Heart right ventricle (tissue), 16 donors: Measurements from ENCODE around the gene NFU1. TPM values are rescaled to one million over a fixed set of nuclear protein-coding genes. Genes with fewer than 3 reads are reported as not detected.
"Not testable (repeated sequence)": the region's sequence is repeated elsewhere in the genome, so short reads cannot be mapped to it uniquely, and the experiment has no call there.

ENCODE experiments used
- ATAC-seq, 8 donors: fragments of 200-7000 bp; cut with Tn5 transposase; one replicate each; pipeline ENCODE4 v1.9.1; 2020; ENCODE audit warnings: mild to moderate bottlenecking in 8 of 8, moderate library complexity in 8 of 8, moderate number of reproducible peaks in 1 of 8
- DNase-seq, 2 donors: peaks; one replicate each; pipeline ENCODE4 v3.0.0-alpha.2; 2020
- H3K27ac ChIP-seq, 10 donors: fragments of 200-600 bp; sonication (generic) in 2 of 10; one replicate each; pipeline versions ENCODE4 v1.5.0 to v1.8.0; 2020 to 2022; ENCODE audit warnings: mild to moderate bottlenecking in 3 of 10
- H3K27me3 ChIP-seq, 7 donors: fragments of 200-600 bp; one replicate each; pipeline ENCODE4 v1.8.0; 2021 to 2022; ENCODE audit warnings: mild to moderate bottlenecking in 2 of 7
- H3K36me3 ChIP-seq, 9 donors: fragments of 200-600 bp; sonication (generic) in 1 of 9; one replicate each; pipeline versions ENCODE4 v1.5.0 to v1.8.0; 2020 to 2022; ENCODE audit warnings: mild to moderate bottlenecking in 2 of 9
- H3K4me1 ChIP-seq, 9 donors: fragments of 200-600 bp; sonication (generic) in 1 of 9; one replicate each; pipeline versions ENCODE4 v1.5.0 to v1.8.0; 2020 to 2022; ENCODE audit warnings: mild to moderate bottlenecking in 4 of 9
- H3K4me3 ChIP-seq, 10 donors: fragments of 200-600 bp; sonication (generic) in 2 of 10; one replicate each; pipeline versions ENCODE4 v1.5.0 to v1.8.0; 2020 to 2022; ENCODE audit warnings: mild to moderate bottlenecking in 7 of 10, moderate library complexity in 2 of 10
- H3K9me3 ChIP-seq, 11 donors: fragments of 200-600 bp in 10 of 11; sonication (generic) in 2 of 11; one replicate each; pipeline versions ENCODE4 v1.5.0 to v1.8.0; 2013 to 2022; ENCODE audit warnings: mild to moderate bottlenecking in 2 of 11, control low read depth in 1 of 11, moderate library complexity in 1 of 11
- WGBS, 2 donors: extraction: QIAGEN DNeasy Blood & Tissue Kit; methylation state at CpG; one replicate each; pipeline ENCODE4 v1.1.7; 2013; ENCODE audit warnings: inconsistent platforms in 1 of 2; 5-methylcytosine and 5-hydroxymethylcytosine counted together
- intact Hi-C, 10 donors: fragments of 100-400 bp; cut with DNase I; formaldehyde crosslinking; loops; one replicate each; pipeline versions ENCODE4 v1.11.1 to v1.14.2; 2022
- polyA plus RNA-seq, 2 donors: library from polyadenylated mRNA; stranded (reverse); fragments of 200-250 nt; gene quantifications; one replicate each; pipeline ENCODE4 v1.2.3, GENCODE V29; 2013
- total RNA-seq, 10 donors: library from RNA; stranded (reverse); fragmentation: NEBNext Ultra II Directional in 3 of 10; extraction: Animal tissue kit (Norgen Biotek cat#: 25700) in 3 of 10; gene quantifications; one replicate each; pipeline versions ENCODE4 v1.2.1 to v1.2.4, GENCODE V29; 2021 to 2023
- TF ChIP-seq, protein P1 (sequence below), 9 donors: fragments of 200-600 bp; sonication (generic) in 2 of 9; IDR thresholded peaks; one replicate each; pipeline versions ENCODE4 v1.5.0 to v1.8.0; 2021 to 2022; ENCODE audit warnings: antibody characterized with exemption in 9 of 9, mild to moderate bottlenecking in 5 of 9, moderate library complexity in 1 of 9
- donor health status: Arrhythmogenic right ventricular cardiomyopathy.
- donor health status: ischemic (EF 13 %, LVEDD 7.1; RV severe dilation, severe dysfunction).
- donor health status: healthy with polysubstance abuse.
- donor health status: DM: no; HTN: yes; CAD: no.
- donor health status: DM: no; HTN: no; CAD: no.
- donor health status: ischemic (EF 25% LVEDD 6.9; RV normal size, moderate dysfunction).
- donor health status: ischemic (EF 25% LVEDD 5.7; RV mildly dilated, moderate dysfunction).
- donor health status: healthy.
- donor health status: DM: yes; HTN: yes; CAD: no.
- donor health status: Ischemic cardiomyopathy.
- donor health status: ischemic (EF 35%, LVEDD 5.7; RV mildly dilated, moderate dysfunction).
- donor health status: nonischemic (EF 11% LVEDD 7.7; RV severe dilation, severe dysfunction).
- donor health status: DM: yes; HTN: yes; CAD: no.
- donor health status: PGD.
- donor health status: ischemic (EF 29% LVEDD 5.4; RV normal size, mild dysfunction).
- donor health status: nonischemic (EF 23%, LVEDD 6.1; RV moderate dilation, normal function).

NFU1 gene
- total and polyA plus RNA-seq, 12 donors: 72.0 to 148 (median 120) TPM

GRCh38 chr2:69453475-69454129, 16.4 kb upstream of the NFU1 start:
- Histone ChIP-seq H3K9me3 (no peaks in the 10 kb centered on the region), H3K27ac (no peak overlapping the region), H3K36me3 (no peaks in the 10 kb centered on the region), H3K4me1 (no peaks in the 10 kb centered on the region), H3K4me3 (no peak overlapping the region), H3K27me3 (no peaks in the 10 kb centered on the region)
- DNase-seq: no peak
- intact Hi-C loops: no loop called here
- TF ChIP-seq, protein P1, sequence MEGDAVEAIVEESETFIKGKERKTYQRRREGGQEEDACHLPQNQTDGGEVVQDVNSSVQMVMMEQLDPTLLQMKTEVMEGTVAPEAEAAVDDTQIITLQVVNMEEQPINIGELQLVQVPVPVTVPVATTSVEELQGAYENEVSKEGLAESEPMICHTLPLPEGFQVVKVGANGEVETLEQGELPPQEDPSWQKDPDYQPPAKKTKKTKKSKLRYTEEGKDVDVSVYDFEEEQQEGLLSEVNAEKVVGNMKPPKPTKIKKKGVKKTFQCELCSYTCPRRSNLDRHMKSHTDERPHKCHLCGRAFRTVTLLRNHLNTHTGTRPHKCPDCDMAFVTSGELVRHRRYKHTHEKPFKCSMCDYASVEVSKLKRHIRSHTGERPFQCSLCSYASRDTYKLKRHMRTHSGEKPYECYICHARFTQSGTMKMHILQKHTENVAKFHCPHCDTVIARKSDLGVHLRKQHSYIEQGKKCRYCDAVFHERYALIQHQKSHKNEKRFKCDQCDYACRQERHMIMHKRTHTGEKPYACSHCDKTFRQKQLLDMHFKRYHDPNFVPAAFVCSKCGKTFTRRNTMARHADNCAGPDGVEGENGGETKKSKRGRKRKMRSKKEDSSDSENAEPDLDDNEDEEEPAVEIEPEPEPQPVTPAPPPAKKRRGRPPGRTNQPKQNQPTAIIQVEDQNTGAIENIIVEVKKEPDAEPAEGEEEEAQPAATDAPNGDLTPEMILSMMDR (IDR thresholded peaks at IDR 0.05): no peak
- ATAC-seq: peak in 1 of 8 donors; percentile 22
- WGBS, 2 donors: 89% methylated on average over 4 of the region's 4 CpGs

- ATAC-seq (no peak), DNase-seq (no peak)
- H3K9me3 ChIP-seq: no peaks in the 10 kb centered on the region
- WGBS, 2 donors: 95 to 96% methylated on average over 3 of the region's 3 CpGs
- TF ChIP-seq, protein P1 (IDR thresholded peaks at IDR 0.05): no peak
- no peaks in the 10 kb centered on the region for H3K4me1 ChIP-seq
- H3K27ac ChIP-seq: no peak overlapping the region
- no peak overlapping the region for H3K4me3 ChIP-seq
- H3K27me3 ChIP-seq: no peaks in the 10 kb centered on the region
- no peaks in the 10 kb centered on the region for H3K36me3 ChIP-seq
- intact Hi-C loops: no loop called here
Observed at GRCh38 chr2:69452687-69453086, 15.5 kb upstream of the NFU1 start.

GRCh38 chr2:69450735-69451416, 13.6 kb upstream of the NFU1 start:
- intact Hi-C loops: no loop called here
- ATAC-seq (no peak), DNase-seq (no peak)
- Histone ChIP-seq H3K9me3 (no peaks in the 10 kb centered on the region), H3K36me3 (no peaks in the 10 kb centered on the region), H3K4me1 (no peaks in the 10 kb centered on the region), H3K27me3 (no peaks in the 10 kb centered on the region), H3K27ac (no peak overlapping the region), H3K4me3 (no peak overlapping the region)
- 80 to 83% methylated on average over 6 of the region's 6 CpGs for WGBS, 2 donors
- TF ChIP-seq, protein P1 (IDR thresholded peaks at IDR 0.05): no peak

GRCh38 chr2:69449906-69450305, 12.7 kb upstream of the NFU1 start:
- TF ChIP-seq, protein P1 (IDR thresholded peaks at IDR 0.05): no peak
- H3K27me3 ChIP-seq: no peaks in the 10 kb centered on the region
- no peaks in the 10 kb centered on the region for H3K9me3 ChIP-seq
- 75 to 84% methylated on average over 5 of the region's 5 CpGs for WGBS, 2 donors
- H3K27ac ChIP-seq: no peak overlapping the region
- H3K36me3 ChIP-seq: no peaks in the 10 kb centered on the region
- DNase-seq: no peak
- no peaks in the 10 kb centered on the region for H3K4me1 ChIP-seq
- no peak for ATAC-seq
- intact Hi-C loops: no loop called here
- no peak overlapping the region for H3K4me3 ChIP-seq

DNA sequence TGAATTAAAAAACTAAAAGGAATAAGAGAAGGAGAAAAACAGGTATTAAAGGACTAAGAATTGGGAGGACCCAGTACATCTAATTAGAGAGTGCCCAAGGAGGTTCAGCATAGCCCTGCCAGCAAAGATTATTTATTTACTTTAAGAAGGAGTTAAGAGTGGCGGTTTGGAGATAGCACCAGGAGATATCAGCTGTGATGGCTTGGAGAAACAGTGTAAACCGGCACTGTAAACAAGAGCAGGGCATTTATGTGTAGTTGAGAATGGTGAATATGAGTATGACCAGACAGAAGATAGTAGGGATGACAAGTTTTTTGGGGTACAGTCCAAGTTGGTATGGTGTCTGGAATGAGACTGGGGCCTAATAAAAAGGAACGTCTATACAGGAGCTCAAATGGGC, 6.4 kb upstream of the NFU1 start:
- DNase-seq, H3K9me3 ChIP-seq, H3K4me1 ChIP-seq, H3K27ac ChIP-seq, intact Hi-C loops, H3K36me3 ChIP-seq, ATAC-seq, H3K27me3 ChIP-seq, H3K4me3 ChIP-seq: not testable (repeated sequence)
- 84 to 88% methylated on average over 3 of the region's 3 CpGs for WGBS, 2 donors

DNA sequence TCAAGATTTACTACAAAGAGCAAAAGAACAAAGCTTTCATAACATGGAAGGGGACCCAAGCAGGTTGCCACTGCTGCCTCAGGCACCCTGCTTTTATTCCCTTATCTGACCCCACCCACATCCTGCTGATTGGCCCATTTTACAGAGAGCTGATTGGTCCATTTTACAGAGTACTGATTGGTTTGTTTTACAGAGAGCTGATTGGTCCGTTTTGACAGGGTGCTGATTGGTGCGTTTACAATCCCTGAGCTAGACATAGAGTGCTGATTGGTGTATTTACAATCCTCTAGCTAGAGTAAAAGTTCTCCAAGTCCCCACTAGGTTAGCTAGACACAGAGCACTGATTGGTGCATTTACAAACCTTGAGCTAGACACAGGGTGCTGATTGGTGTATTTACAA, 2.3 kb upstream of the NFU1 start:
- not testable (repeated sequence) for DNase-seq, H3K9me3 ChIP-seq, H3K4me3 ChIP-seq, H3K27me3 ChIP-seq, ATAC-seq, H3K27ac ChIP-seq, H3K36me3 ChIP-seq
- intact Hi-C loops: loop anchor here in 2 of 10 donors (5.0 kb wide), 1 partner anchor 52 kb away; the partner anchor contains the start of gene GFPT1 (in 2 of the 2)
- 100% methylated on average over 2 of the region's 2 CpGs for WGBS, 2 donors
- H3K4me1 ChIP-seq: peaks cover 0 to 31% (median 25%) of the 10 kb centered on the region in 9 donors
